ENCODE results near the gene OBSCN. TPM values are rescaled to one million over a fixed set of nuclear protein-coding genes. Genes with fewer than 3 reads are reported as not detected.

The OBSCN gene
- total and polyA plus RNA-seq, 2 donors, result 10.1 to 75.9 TPM

GRCh38 chr1:228405979-228406228, 198.1 kb downstream of the OBSCN start:
- H3K36me3 ChIP-seq (ENCODE audit: control insufficient read depth in 2 of 2, insufficient read depth in 2 of 2, low read length in 1 of 2), result peaks cover 14 to 34% of the 10 kb centered on the region in 2 donors

GRCh38 chr1:228407106-228408040, 199.5 kb downstream of the OBSCN start:
- Histone ChIP-seq H3K4me1 (ENCODE audit: control insufficient read depth in 2 of 2, insufficient read depth in 2 of 2, low read length in 2 of 2) (peaks cover 24 to 29% of the 10 kb centered on the region in 2 donors), H3K9me3 (ENCODE audit: control insufficient read depth in 2 of 2, insufficient read depth in 1 of 2, low read length in 1 of 2) (peaks cover 0 to 3% of the 10 kb centered on the region in 2 donors), H3K27me3 (ENCODE audit: control insufficient read depth in 2 of 2, insufficient read depth in 1 of 2, low read length in 1 of 2) (no peaks in the 10 kb centered on the region), H3K36me3 (ENCODE audit: control insufficient read depth in 2 of 2, insufficient read depth in 2 of 2, low read length in 1 of 2) (peaks cover 9 to 25% of the 10 kb centered on the region in 2 donors), H3K4me3 (ENCODE audit: low read length in 2 of 2) (peak overlapping the region; percentile 76 to 89), H3K27ac (ENCODE audit: low read depth in 1 of 2, low read length in 1 of 2) (peak overlapping the region in 1 of 2 donors; percentile 86)
- WGBS, result 38% methylated on average over 29 of the region's 29 CpGs
- no peak for DNase-seq (ENCODE audit: low read depth in 6 of 9, low spot score in 9 of 9)

More at GRCh38 chr1:228405979-228406228, 198.1 kb downstream of the OBSCN start:
- peaks cover 0 to 3% of the 10 kb centered on the region in 2 donors for H3K9me3 ChIP-seq (ENCODE audit: control insufficient read depth in 2 of 2, insufficient read depth in 1 of 2, low read length in 1 of 2)
- H3K4me3 ChIP-seq (ENCODE audit: low read length in 2 of 2), result peak overlapping the region; percentile 76 to 89
- peaks cover 24 to 29% of the 10 kb centered on the region in 2 donors for H3K4me1 ChIP-seq (ENCODE audit: control insufficient read depth in 2 of 2, insufficient read depth in 2 of 2, low read length in 2 of 2)
- H3K27ac ChIP-seq (ENCODE audit: low read depth in 1 of 2, low read length in 1 of 2), result peak overlapping the region in 1 of 2 donors; percentile 15
- WGBS, result 2% methylated on average over 21 of the region's 21 CpGs
- H3K27me3 ChIP-seq (ENCODE audit: control insufficient read depth in 2 of 2, insufficient read depth in 1 of 2, low read length in 1 of 2), result no peaks in the 10 kb centered on the region
- no peak for DNase-seq (ENCODE audit: low read depth in 6 of 9, low spot score in 9 of 9)

- Histone ChIP-seq H3K4me3 (ENCODE audit: low read length in 2 of 2) (no peak overlapping the region), H3K4me1 (ENCODE audit: control insufficient read depth in 2 of 2, insufficient read depth in 2 of 2, low read length in 2 of 2) (peaks cover 24 to 29% of the 10 kb centered on the region in 2 donors), H3K27ac (ENCODE audit: low read depth in 1 of 2, low read length in 1 of 2) (no peak overlapping the region), H3K9me3 (ENCODE audit: control insufficient read depth in 2 of 2, insufficient read depth in 1 of 2, low read length in 1 of 2) (peaks cover 0 to under 1% of the 10 kb centered on the region in 2 donors), H3K27me3 (ENCODE audit: control insufficient read depth in 2 of 2, insufficient read depth in 1 of 2, low read length in 1 of 2) (no peaks in the 10 kb centered on the region), H3K36me3 (ENCODE audit: control insufficient read depth in 2 of 2, insufficient read depth in 2 of 2, low read length in 1 of 2) (peaks cover 6 to 17% of the 10 kb centered on the region in 2 donors)
- WGBS, result 98% methylated on average over 27 of the region's 27 CpGs
- no peak for DNase-seq (ENCODE audit: low read depth in 6 of 9, low spot score in 9 of 9)
Measured at GRCh38 chr1:228408041-228408868, 200.4 kb downstream of the OBSCN start.

DNA sequence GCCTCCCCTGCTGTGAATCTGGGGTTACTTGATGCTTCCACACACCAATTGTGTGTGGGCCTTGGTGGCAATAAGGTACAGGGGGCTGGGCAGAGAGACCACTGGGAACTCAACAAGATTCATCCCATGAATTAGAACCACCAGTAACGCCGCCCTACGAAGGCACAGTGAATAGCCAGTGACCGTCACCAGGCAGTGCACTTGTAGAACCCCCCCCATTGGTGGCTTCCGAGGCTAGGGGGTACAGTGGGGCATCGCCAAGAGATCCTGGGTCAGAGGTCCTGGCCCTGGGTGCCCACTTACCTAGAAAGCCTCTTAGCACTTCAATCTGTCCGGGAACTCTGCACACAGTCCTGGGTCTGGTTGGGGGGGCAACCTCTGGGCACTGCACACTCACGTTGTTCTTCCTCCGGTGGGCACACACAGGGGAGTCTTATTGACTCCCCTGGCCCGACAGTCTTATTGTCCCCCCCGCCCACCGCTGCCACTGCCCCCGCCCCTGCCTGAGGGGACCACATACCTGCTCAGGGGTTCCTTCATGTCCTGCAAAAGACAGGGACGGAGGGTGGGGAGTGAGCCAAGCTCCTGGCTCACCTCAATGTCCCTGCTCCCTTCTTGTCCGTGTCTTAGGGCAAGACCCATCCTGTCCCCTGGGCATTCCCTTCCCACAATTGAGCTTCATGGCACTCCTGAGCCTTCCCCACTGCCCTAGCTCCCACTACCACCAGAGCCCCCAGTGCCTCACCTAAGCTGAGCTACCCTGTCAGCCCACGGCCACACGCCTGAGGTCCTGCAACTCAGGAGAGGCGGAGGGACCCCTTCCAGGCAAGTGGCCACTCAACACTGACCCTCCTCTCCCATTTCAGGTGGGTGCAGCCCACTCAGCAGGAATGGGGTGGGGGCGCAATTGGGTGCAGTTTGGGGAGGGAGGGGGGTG, 201.3 kb downstream of the OBSCN start:
- Histone ChIP-seq H3K27me3 (ENCODE audit: control insufficient read depth in 2 of 2, insufficient read depth in 1 of 2, low read length in 1 of 2) (peaks cover 0 to 7% of the 10 kb centered on the region in 2 donors), H3K4me1 (ENCODE audit: control insufficient read depth in 2 of 2, insufficient read depth in 2 of 2, low read length in 2 of 2) (peaks cover 23 to 26% of the 10 kb centered on the region in 2 donors), H3K27ac (ENCODE audit: low read depth in 1 of 2, low read length in 1 of 2) (no peak overlapping the region), H3K4me3 (ENCODE audit: low read length in 2 of 2) (no peak overlapping the region), H3K36me3 (ENCODE audit: control insufficient read depth in 2 of 2, insufficient read depth in 2 of 2, low read length in 1 of 2) (peaks cover 1 to 16% of the 10 kb centered on the region in 2 donors), H3K9me3 (ENCODE audit: control insufficient read depth in 2 of 2, insufficient read depth in 1 of 2, low read length in 1 of 2) (no peaks in the 10 kb centered on the region)
- WGBS, result 98% methylated on average over 19 of the region's 19 CpGs
- no peak for DNase-seq (ENCODE audit: low read depth in 6 of 9, low spot score in 9 of 9)

- WGBS, result 98% methylated on average over 8 of the region's 8 CpGs
- Histone ChIP-seq H3K4me3 (ENCODE audit: low read length in 2 of 2) (no peak overlapping the region), H3K27ac (ENCODE audit: low read depth in 1 of 2, low read length in 1 of 2) (no peak overlapping the region), H3K27me3 (ENCODE audit: control insufficient read depth in 2 of 2, insufficient read depth in 1 of 2, low read length in 1 of 2) (peaks cover 2 to 16% of the 10 kb centered on the region in 2 donors), H3K9me3 (ENCODE audit: control insufficient read depth in 2 of 2, insufficient read depth in 1 of 2, low read length in 1 of 2) (no peaks in the 10 kb centered on the region), H3K4me1 (ENCODE audit: control insufficient read depth in 2 of 2, insufficient read depth in 2 of 2, low read length in 2 of 2) (peaks cover 16 to 18% of the 10 kb centered on the region in 2 donors), H3K36me3 (ENCODE audit: control insufficient read depth in 2 of 2, insufficient read depth in 2 of 2, low read length in 1 of 2) (peaks cover 0 to 13% of the 10 kb centered on the region in 2 donors)
- no peak for DNase-seq (ENCODE audit: low read depth in 6 of 9, low spot score in 9 of 9)
Measured at GRCh38 chr1:228410015-228410414, 202.2 kb downstream of the OBSCN start.

GRCh38 chr1:228410671-228411070, 202.8 kb downstream of the OBSCN start:
- Histone ChIP-seq H3K36me3 (ENCODE audit: control insufficient read depth in 2 of 2, insufficient read depth in 2 of 2, low read length in 1 of 2) (peaks cover 0 to 13% of the 10 kb centered on the region in 2 donors), H3K27ac (ENCODE audit: low read depth in 1 of 2, low read length in 1 of 2) (no peak overlapping the region), H3K4me3 (ENCODE audit: low read length in 2 of 2) (no peak overlapping the region), H3K27me3 (ENCODE audit: control insufficient read depth in 2 of 2, insufficient read depth in 1 of 2, low read length in 1 of 2) (peaks cover 3 to 23% of the 10 kb centered on the region in 2 donors), H3K9me3 (ENCODE audit: control insufficient read depth in 2 of 2, insufficient read depth in 1 of 2, low read length in 1 of 2) (no peaks in the 10 kb centered on the region), H3K4me1 (ENCODE audit: control insufficient read depth in 2 of 2, insufficient read depth in 2 of 2, low read length in 2 of 2) (peaks cover 9 to 11% of the 10 kb centered on the region in 2 donors)
- WGBS, result 96% methylated on average over 11 of the region's 11 CpGs
- DNase-seq (ENCODE audit: low read depth in 6 of 9, low spot score in 9 of 9), result no peak

DNA sequence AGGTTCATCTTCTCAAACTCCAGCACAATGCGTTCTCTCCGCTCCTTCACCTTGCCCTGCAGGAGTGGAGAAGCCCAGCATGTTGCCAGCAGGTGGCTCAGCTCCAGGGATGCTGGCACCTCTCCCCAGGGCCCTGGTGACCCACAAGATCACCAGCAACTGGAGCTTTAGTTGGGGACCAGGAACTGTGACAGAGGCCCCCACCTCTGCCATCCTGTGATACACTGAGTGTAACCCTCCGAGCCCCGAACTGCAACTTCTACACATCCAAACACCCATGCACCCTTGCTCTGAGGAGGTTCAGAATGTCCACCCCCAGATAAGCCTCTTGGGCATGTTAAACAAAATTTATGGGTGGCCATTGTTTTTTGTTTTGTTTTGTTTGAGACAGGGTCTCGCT, 203.3 kb downstream of the OBSCN start:
- Histone ChIP-seq H3K36me3 (ENCODE audit: control insufficient read depth in 2 of 2, insufficient read depth in 2 of 2, low read length in 1 of 2) (peaks cover 0 to 13% of the 10 kb centered on the region in 2 donors), H3K27me3 (ENCODE audit: control insufficient read depth in 2 of 2, insufficient read depth in 1 of 2, low read length in 1 of 2) (peaks cover 4 to 27% of the 10 kb centered on the region in 2 donors), H3K27ac (ENCODE audit: low read depth in 1 of 2, low read length in 1 of 2) (no peak overlapping the region), H3K4me1 (ENCODE audit: control insufficient read depth in 2 of 2, insufficient read depth in 2 of 2, low read length in 2 of 2) (peaks cover 9 to 12% of the 10 kb centered on the region in 2 donors), H3K9me3 (ENCODE audit: control insufficient read depth in 2 of 2, insufficient read depth in 1 of 2, low read length in 1 of 2) (peaks cover 0 to 2% of the 10 kb centered on the region in 2 donors), H3K4me3 (ENCODE audit: low read length in 2 of 2) (no peak overlapping the region)
- WGBS, result 98% methylated on average over 5 of the region's 5 CpGs
- no peak for DNase-seq (ENCODE audit: low read depth in 6 of 9, low spot score in 9 of 9)

DNA sequence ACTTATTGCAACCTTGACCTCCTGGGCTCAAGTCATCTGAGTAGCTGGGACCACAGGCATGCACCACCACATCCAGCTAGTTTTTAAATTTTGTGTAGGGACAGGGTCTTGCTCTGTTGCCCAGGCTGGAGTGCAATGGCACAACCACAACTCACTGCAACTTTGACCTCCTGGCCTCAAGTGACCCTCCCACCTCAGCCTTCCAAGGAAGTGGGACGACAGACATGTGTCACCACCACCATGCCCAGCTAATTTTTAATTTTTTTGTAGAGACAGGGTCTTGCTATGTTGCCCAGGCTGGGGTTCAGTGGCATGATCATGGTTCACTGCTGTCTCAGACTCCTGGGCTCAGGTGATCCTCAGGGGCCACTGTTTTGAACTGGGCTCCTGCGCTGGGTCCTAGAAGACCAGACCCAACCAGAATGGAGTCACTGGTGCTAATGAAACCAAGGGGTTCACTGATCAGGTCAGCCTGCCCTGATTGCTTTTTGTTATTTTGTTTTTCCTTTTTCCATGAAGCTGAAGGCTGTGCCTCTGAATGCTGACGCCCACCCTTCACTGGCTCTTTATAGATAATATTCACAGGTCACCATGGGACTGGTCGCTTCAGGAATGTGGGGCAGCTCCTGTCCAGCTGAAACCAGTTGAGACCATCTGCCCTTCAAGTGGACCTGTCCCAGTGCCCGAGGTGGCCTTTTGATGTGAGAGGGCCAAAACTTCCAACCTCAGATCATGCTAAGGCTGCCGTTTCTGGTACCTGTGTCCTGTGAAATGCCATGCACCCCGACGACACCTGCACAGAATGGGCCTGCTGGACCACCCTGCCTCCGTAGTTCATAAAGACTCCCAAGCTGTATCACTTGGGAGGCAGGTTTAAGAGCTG, 203.9 kb downstream of the OBSCN start:
- Histone ChIP-seq H3K36me3 (ENCODE audit: control insufficient read depth in 2 of 2, insufficient read depth in 2 of 2, low read length in 1 of 2) (peaks cover 0 to 13% of the 10 kb centered on the region in 2 donors), H3K27ac (ENCODE audit: low read depth in 1 of 2, low read length in 1 of 2) (no peak overlapping the region), H3K4me1 (ENCODE audit: control insufficient read depth in 2 of 2, insufficient read depth in 2 of 2, low read length in 2 of 2) (peaks cover 9 to 15% of the 10 kb centered on the region in 2 donors), H3K4me3 (ENCODE audit: low read length in 2 of 2) (no peak overlapping the region), H3K27me3 (ENCODE audit: control insufficient read depth in 2 of 2, insufficient read depth in 1 of 2, low read length in 1 of 2) (peaks cover 8 to 34% of the 10 kb centered on the region in 2 donors), H3K9me3 (ENCODE audit: control insufficient read depth in 2 of 2, insufficient read depth in 1 of 2, low read length in 1 of 2) (peaks cover 0 to 3% of the 10 kb centered on the region in 2 donors)
- WGBS, result 95% methylated on average over 9 of the region's 9 CpGs
- DNase-seq (ENCODE audit: low read depth in 6 of 9, low spot score in 9 of 9), result no peak
